ENCODE measurements around the gene NAAA. TPM values are rescaled to one million over a fixed set of nuclear protein-coding genes. Genes with fewer than 3 reads are reported as not detected.

NAAA gene
- total RNA-seq, 2 donors from 2014 or later = 79.3 to 141 TPM

GRCh38 chr4:75878246-75878756, 62.5 kb downstream of the NAAA start:
- H3K36me3 ChIP-seq = no peaks in the 10 kb centered on the region
- intact Hi-C loops (cut with DNase I) = no loop called here
- no peak for DNase-seq

GRCh38 chr4:75876218-75876617, 64.6 kb downstream of the NAAA start:
- Histone ChIP-seq H3K4me1 (no peaks in the 10 kb centered on the region), H3K27ac (no peak overlapping the region), H3K4me3 (no peak overlapping the region), H3K9ac (ENCODE audit: low read depth in 2 of 2, low read length in 2 of 2) (no peak overlapping the region), H3K27me3 (no peaks in the 10 kb centered on the region), H3K9me3 (no peaks in the 10 kb centered on the region), H3K36me3 (no peaks in the 10 kb centered on the region)
- intact Hi-C loops (cut with DNase I) = no loop called here
- TF ChIP-seq, protein P1, sequence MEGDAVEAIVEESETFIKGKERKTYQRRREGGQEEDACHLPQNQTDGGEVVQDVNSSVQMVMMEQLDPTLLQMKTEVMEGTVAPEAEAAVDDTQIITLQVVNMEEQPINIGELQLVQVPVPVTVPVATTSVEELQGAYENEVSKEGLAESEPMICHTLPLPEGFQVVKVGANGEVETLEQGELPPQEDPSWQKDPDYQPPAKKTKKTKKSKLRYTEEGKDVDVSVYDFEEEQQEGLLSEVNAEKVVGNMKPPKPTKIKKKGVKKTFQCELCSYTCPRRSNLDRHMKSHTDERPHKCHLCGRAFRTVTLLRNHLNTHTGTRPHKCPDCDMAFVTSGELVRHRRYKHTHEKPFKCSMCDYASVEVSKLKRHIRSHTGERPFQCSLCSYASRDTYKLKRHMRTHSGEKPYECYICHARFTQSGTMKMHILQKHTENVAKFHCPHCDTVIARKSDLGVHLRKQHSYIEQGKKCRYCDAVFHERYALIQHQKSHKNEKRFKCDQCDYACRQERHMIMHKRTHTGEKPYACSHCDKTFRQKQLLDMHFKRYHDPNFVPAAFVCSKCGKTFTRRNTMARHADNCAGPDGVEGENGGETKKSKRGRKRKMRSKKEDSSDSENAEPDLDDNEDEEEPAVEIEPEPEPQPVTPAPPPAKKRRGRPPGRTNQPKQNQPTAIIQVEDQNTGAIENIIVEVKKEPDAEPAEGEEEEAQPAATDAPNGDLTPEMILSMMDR (IDR thresholded peaks at IDR 0.05) = no peak
- no peak for DNase-seq

More at GRCh38 chr4:75878246-75878756, 62.5 kb downstream of the NAAA start:
- H3K4me1 ChIP-seq = no peaks in the 10 kb centered on the region
- H3K27me3 ChIP-seq = no peaks in the 10 kb centered on the region
- no peaks in the 10 kb centered on the region for H3K9me3 ChIP-seq
- H3K27ac ChIP-seq = no peak overlapping the region
- no peak overlapping the region for H3K9ac ChIP-seq (ENCODE audit: low read depth in 2 of 2, low read length in 2 of 2)
- H3K4me3 ChIP-seq = no peak overlapping the region
- TF ChIP-seq, protein P1 (IDR thresholded peaks at IDR 0.05) = no peak

- Histone ChIP-seq H3K36me3 (no peaks in the 10 kb centered on the region), H3K4me1 (no peaks in the 10 kb centered on the region), H3K9me3 (no peaks in the 10 kb centered on the region), H3K4me3 (no peak overlapping the region), H3K27ac (no peak overlapping the region), H3K9ac (ENCODE audit: low read depth in 2 of 2, low read length in 2 of 2) (no peak overlapping the region), H3K27me3 (no peaks in the 10 kb centered on the region)
- TF ChIP-seq, protein P1 (IDR thresholded peaks at IDR 0.05) = no peak
- intact Hi-C loops (cut with DNase I) = no loop called here
- DNase-seq = no peak
Observed at GRCh38 chr4:75869100-75869499, 71.7 kb downstream of the NAAA start.

- Histone ChIP-seq H3K27ac (no peak overlapping the region), H3K36me3 (no peaks in the 10 kb centered on the region), H3K4me1 (no peaks in the 10 kb centered on the region), H3K4me3 (no peak overlapping the region), H3K27me3 (no peaks in the 10 kb centered on the region), H3K9me3 (no peaks in the 10 kb centered on the region), H3K9ac (ENCODE audit: low read depth in 2 of 2, low read length in 2 of 2) (no peak overlapping the region)
- DNase-seq = no peak
- intact Hi-C loops (cut with DNase I) = no loop called here
- TF ChIP-seq, protein P1 (IDR thresholded peaks at IDR 0.05) = no peak
Observed at GRCh38 chr4:75867130-75867529, 73.7 kb downstream of the NAAA start.

Other genes with a start within 250 kb of the NAAA start
- 10 to 100 TPM; 54.7 to 63.0 TPM for gene USO1, start 216.4 kb downstream of the NAAA start, total RNA-seq
- gene PPEF2, start 38.6 kb downstream of the NAAA start, total RNA-seq = not detected
- gene SDAD1, start 49.9 kb upstream of the NAAA start, total RNA-seq = 10 to 100 TPM; 20.8 to 27.4 TPM
- 1 to 10 TPM in 1 of 2 donors, under 1 TPM in 1; 0.52 to 1.1 TPM for gene CXCL9, start 66.5 kb upstream of the NAAA start, total RNA-seq
- under 1 TPM; 0.72 to 0.90 TPM for gene CXCL10, start 82.5 kb upstream of the NAAA start, total RNA-seq
- gene CXCL11, start 95.1 kb upstream of the NAAA start, total RNA-seq = not detected
- 1 to 10 TPM; 1.6 to 1.8 TPM for gene ART3, start 133.7 kb upstream of the NAAA start, total RNA-seq
- gene NUP54, start 207.4 kb upstream of the NAAA start, total RNA-seq = 10 to 100 TPM; 31.5 to 35.3 TPM

Measured in colonic mucosa (tissue), 4 donors.